ENCODE results near the gene FKRP.
A peak's percentile ranks its signal among the peaks of the same experiment; 100 is the strongest.

FKRP gene

GRCh38 chr19:46732172-46732938 is 13.5 kb upstream of the FKRP start:
- DNase-seq (ENCODE audit: low read depth in 2 of 2), result no peak

DNA sequence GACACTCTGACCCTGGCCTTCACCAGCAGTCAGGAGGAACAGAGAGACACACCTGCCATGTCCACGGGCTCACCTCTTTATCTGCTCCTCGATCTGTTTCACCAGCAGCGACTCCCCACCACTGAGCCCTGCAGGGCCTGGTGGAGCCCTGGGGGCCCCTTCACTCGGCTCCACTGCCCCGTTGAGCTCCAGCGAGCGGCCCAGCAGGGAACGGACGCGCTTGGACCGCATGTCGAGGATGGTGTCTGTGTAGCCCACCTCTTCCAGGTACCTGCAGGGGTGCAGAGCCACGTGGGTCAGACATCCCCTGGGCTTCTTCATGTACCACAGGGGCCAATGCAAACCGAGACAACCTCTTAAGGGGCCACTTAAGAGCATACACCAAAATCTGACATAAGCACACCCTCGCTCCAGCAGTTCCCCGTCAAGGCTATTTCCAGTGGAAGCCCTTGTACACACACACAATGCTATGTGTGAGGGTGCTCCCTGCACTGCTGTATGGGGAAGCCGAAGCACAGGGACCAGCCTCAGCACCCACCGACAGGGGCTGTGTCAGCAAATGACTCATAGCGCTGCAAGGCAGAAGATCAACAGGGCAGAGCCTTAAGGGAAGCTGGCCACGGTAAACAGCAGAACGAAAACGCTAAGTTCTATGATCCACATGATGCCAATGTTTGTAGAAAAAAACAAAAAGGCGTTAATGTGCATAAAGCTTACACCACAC is 12.7 kb upstream of the FKRP start:
- no peak for DNase-seq (ENCODE audit: low read depth in 2 of 2)

DNA sequence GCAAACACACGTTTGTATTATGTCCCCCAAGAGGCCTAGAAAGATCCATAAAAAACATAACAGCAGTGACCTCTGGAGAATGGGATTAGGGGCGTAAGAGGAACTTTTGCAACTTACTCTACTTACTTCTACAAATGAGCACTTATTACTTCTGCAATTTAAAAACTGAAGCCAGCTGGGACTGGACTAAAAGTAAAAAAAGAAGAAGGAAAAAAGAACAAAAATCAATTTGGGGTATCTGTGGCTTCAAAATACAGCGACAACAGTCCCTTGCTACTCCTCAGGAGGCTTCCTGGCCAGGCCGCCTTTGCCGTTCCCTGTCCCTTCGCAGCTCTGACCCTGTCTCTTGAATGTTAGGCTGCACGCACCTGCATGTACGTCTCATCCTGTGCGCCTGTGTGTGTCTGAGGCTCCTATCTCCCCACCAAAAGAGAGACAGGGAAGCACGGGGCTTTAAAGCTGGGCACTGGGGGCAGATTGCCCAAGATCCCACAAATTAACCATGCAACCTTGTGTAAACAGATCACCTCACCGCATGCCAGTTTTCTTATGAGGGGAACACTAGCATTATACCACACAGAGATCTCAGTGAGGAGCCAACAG is 12.1 kb upstream of the FKRP start:
- DNase-seq (ENCODE audit: low read depth in 2 of 2), result no peak

- no peak for DNase-seq (ENCODE audit: low read depth in 2 of 2)
Measured at GRCh38 chr19:46736531-46737297, 9.1 kb upstream of the FKRP start.

DNA sequence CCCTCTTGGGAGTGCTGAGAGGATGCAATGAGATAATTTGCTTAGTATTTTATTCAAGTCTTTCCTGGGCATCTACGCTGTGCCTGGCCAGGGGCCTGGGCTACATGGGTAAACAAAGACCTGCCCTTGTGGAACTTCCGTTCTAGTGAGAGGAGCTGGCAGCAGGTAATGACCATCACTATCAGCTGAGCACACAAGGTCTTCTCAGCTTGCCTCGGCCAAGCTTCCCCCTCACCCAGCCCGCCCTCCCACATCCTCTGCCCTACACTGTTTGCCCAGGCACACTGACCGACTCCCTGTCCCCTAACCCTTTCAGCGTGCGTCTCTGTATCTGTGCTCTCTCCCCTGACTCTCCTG is 8.6 kb upstream of the FKRP start:
- DNase-seq (ENCODE audit: low read depth in 2 of 2), result no peak

DNA sequence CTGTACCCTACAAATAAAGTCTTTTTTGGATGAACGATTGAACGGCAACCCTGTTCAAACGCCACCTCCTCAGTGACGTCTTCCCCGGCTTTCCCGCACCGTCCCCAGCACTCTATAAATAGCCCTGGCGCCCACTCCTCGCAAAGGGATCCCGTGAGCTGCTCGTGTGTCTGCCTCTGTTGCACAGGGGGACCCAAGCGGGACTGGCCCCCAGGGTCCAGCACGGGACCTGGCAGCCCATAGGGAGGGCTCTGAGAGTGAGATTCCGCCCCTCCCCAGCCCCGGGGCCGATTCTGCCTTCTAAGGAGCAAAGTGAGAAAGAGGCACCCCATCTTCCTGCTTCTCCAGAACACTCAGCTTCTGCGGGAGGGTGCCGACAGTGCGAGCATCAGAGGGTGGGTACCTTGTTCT is 8.1 kb upstream of the FKRP start:
- no peak for DNase-seq (ENCODE audit: low read depth in 2 of 2)

GRCh38 chr19:46739290-46739771 is 6.5 kb upstream of the FKRP start:
- no peak for DNase-seq (ENCODE audit: low read depth in 2 of 2)

GRCh38 chr19:46741447-46741846 is 4.4 kb upstream of the FKRP start:
- no peak for DNase-seq (ENCODE audit: low read depth in 2 of 2)

- no peak for DNase-seq (ENCODE audit: low read depth in 2 of 2)
Measured at GRCh38 chr19:46742926-46743480, 2.9 kb upstream of the FKRP start.

- DNase-seq (ENCODE audit: low read depth in 2 of 2), result no peak
Measured at GRCh38 chr19:46744005-46744691, 1.7 kb upstream of the FKRP start.

DNA sequence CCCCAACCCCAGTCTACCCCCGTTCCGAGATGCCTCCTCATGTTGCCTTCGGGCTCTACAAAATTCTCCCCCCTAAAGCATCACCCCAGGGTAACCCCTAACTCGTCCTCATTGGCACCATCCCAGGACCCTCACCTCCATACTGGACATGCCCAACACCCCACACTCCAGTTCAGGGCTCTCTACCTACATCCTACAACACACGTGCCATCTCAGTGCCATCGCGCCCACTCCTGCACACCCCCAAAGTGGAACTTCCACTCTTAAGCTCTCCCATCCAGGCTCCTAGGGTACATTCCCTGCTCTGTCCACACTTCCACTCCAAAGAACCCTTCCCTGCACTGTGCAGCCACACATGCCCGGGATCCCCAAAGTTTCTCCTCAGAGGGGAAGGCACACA is 827 bp upstream of the FKRP start:
- no peak for DNase-seq (ENCODE audit: low read depth in 2 of 2)

DNA sequence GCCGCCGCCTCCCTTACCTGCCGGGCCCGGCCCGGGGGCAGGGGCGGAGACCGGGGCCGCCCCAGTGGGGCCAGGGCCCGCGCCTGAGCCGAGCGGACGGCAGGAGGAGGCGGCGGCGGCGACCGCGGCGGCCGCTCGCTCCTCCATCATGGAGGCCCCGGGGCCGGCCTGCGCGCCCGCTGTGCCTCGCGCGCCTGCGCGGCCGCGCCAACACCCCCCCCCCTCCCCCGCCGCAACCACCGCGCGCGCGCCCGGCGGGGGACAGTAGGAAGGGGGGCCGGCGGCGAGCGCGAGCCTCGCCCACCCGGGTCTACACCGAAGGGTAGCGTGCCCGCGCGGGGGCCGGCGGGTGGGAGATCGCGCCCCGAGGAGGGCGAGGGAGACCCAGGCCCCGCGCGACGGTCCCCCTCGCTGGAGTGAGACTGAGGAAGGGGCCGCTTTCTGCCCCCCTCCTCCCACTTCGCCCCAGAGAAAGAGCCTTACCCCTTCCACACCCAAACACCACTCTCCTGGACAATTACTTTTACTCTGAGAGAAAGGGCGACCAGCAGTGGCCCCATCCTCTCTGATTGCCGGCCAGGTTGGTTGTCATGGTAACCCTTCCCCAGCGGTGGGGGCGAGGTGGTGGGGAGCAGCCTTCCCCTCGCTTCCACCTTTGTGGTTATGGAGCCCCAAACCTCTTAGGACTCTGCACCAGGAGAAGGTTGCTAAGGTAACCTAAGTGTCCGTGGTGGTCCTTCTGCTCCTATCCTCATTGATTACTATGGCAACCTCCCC is 612 bp downstream of the FKRP start, which contains the start of gene STRN4:
Gene STRN4 (minus strand): TSS at position 170 of the 777 bp plus-strand sequence. CDS start 20 bp downstream, at position 150.
- peak; percentile 35 to 45 for DNase-seq (ENCODE audit: low read depth in 2 of 2)

GRCh38 chr19:46748325-46749109 is 2.7 kb downstream of the FKRP start:
- DNase-seq (ENCODE audit: low read depth in 2 of 2), result peak; percentile 75 to 85

GRCh38 chr19:46753420-46754155 is 7.7 kb downstream of the FKRP start:
- peak; percentile 51 to 56 for DNase-seq (ENCODE audit: low read depth in 2 of 2)

- DNase-seq (ENCODE audit: low read depth in 2 of 2), result no peak
Measured at GRCh38 chr19:46755077-46755852, 9.4 kb downstream of the FKRP start.

DNA sequence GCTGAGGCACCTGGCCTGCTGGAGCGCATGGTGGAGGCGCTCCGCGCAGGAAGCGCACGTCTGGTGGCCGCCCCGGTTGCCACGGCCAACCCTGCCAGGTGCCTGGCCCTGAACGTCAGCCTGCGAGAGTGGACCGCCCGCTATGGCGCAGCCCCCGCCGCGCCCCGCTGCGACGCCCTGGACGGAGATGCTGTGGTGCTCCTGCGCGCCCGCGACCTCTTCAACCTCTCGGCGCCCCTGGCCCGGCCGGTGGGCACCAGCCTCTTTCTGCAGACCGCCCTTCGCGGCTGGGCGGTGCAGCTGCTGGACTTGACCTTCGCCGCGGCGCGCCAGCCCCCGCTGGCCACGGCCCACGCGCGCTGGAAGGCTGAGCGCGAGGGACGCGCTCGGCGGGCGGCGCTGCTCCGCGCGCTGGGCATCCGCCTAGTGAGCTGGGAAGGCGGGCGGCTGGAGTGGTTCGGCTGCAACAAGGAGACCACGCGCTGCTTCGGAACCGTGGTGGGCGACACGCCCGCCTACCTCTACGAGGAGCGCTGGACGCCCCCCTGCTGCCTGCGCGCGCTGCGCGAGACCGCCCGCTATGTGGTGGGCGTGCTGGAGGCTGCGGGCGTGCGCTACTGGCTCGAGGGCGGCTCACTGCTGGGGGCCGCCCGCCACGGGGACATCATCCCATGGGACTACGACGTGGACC is 10.1 kb downstream of the FKRP start:
- DNase-seq (ENCODE audit: low read depth in 2 of 2), result no peak

DNA sequence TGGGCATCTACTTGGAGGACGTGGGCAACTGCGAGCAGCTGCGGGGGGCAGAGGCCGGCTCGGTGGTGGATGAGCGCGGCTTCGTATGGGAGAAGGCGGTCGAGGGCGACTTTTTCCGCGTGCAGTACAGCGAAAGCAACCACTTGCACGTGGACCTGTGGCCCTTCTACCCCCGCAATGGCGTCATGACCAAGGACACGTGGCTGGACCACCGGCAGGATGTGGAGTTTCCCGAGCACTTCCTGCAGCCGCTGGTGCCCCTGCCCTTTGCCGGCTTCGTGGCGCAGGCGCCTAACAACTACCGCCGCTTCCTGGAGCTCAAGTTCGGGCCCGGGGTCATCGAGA is 10.7 kb downstream of the FKRP start:
- DNase-seq (ENCODE audit: low read depth in 2 of 2), result no peak

Data from stimulated activated CD4-positive, alpha-beta T cell treated with anti-CD3 and anti-CD28 coated beads, Interleukin-4, amount 100 ng/mL, for 48 hours (primary cell).